GM13977 (cell line): ENCODE results near the gene MAST1.
"Not testable (repeated sequence)": the region's sequence is repeated elsewhere in the genome, so short reads cannot be mapped to it uniquely, and the experiment has no call there.

Source experiments
- DNase-seq: peaks from one replicate; pipeline ENCODE4 v3.0.0; 2012; ENCODE audit warnings: low spot score
- CTCF ChIP-seq: IDR thresholded peaks from 2 replicates; pipeline ENCODE4 v1.5.1; 2012; ENCODE audit warnings: mild to moderate bottlenecking, control low read depth; ENCODE audit not compliant: insufficient read depth; ENCODE audit errors: extremely low read depth, missing control alignments
- in situ Hi-C: fragments of 300-500 bp; cut with MboI; formaldehyde crosslinking; loops from one replicate; pipeline ENCODE4 v1.12.0; 2022; ENCODE audit warnings: low sequenced_read_pairs, low pct_unique_long_range_greater_than_20kb, mixed read lengths, inconsistent platforms; ENCODE audit not compliant: unreplicated experiment

MAST1 gene

GRCh38 chr19:12899891-12900518, 61.7 kb downstream of the MAST1 start:
- in situ Hi-C loops = no loop called here
- peak; percentile 11 for TF ChIP-seq CTCF
- DNase-seq = peak; percentile 83

GRCh38 chr19:12907166-12907565, 68.9 kb downstream of the MAST1 start:
- in situ Hi-C loops = no loop called here
- DNase-seq = no peak
- no peak for TF ChIP-seq CTCF

GRCh38 chr19:12912571-12912970, 74.3 kb downstream of the MAST1 start:
- in situ Hi-C loops = no loop called here
- DNase-seq = no peak
- no peak for TF ChIP-seq CTCF

- TF ChIP-seq CTCF = no peak
- in situ Hi-C loops = no loop called here
- no peak for DNase-seq
Observed at GRCh38 chr19:12913011-12913561, 74.8 kb downstream of the MAST1 start.

- no peak for TF ChIP-seq CTCF
- in situ Hi-C loops = no loop called here
- no peak for DNase-seq
Observed at GRCh38 chr19:12913851-12914690, 75.8 kb downstream of the MAST1 start.

- in situ Hi-C loops, DNase-seq: not testable (repeated sequence)
Observed at GRCh38 chr19:12915860-12916259, 77.5 kb downstream of the MAST1 start.

- in situ Hi-C loops = no loop called here
- no peak for DNase-seq
- TF ChIP-seq CTCF = no peak
Observed at GRCh38 chr19:12918253-12918652, 79.9 kb downstream of the MAST1 start.
